ENCODE measurements around the gene DIAPH1. TPM values are rescaled to one million over a fixed set of nuclear protein-coding genes. Genes with fewer than 3 reads are reported as not detected.

The DIAPH1 gene
- total and polyA plus RNA-seq, 8 donors: 48.1 to 137 (median 60.2) TPM

DNA sequence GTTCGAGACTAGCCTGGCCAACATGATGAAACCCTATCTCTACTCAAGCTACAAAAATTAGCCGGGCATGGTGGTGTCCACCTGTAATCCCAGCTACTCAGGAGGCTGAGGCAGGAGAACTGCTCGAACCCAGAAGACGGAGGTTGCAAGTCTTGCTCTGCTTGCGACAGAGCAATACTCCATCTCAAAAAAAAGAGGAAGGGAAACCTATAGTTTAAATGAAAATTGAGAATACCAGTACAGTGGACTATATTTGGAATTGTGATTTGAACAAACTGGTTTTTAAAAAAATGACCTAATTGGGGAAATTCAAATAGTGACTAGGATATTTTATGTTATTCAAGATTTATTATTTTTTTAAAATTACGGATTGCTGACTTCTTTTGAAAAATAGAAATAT is 33.2 kb downstream of the DIAPH1 start:
- intact Hi-C loops (cut with DNase I): no loop called here
- DNase-seq (no peak), ATAC-seq (no peak)
- H3K9me3 ChIP-seq: no peaks in the 10 kb centered on the region
- no peak overlapping the region for H3K4me3 ChIP-seq
- TF ChIP-seq, protein P1, sequence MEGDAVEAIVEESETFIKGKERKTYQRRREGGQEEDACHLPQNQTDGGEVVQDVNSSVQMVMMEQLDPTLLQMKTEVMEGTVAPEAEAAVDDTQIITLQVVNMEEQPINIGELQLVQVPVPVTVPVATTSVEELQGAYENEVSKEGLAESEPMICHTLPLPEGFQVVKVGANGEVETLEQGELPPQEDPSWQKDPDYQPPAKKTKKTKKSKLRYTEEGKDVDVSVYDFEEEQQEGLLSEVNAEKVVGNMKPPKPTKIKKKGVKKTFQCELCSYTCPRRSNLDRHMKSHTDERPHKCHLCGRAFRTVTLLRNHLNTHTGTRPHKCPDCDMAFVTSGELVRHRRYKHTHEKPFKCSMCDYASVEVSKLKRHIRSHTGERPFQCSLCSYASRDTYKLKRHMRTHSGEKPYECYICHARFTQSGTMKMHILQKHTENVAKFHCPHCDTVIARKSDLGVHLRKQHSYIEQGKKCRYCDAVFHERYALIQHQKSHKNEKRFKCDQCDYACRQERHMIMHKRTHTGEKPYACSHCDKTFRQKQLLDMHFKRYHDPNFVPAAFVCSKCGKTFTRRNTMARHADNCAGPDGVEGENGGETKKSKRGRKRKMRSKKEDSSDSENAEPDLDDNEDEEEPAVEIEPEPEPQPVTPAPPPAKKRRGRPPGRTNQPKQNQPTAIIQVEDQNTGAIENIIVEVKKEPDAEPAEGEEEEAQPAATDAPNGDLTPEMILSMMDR (IDR thresholded peaks at IDR 0.05): no peak
- peaks cover 0 to 14% of the 10 kb centered on the region in 2 donors for H3K4me1 ChIP-seq
- H3K36me3 ChIP-seq: peaks cover 7 to 69% of the 10 kb centered on the region in 2 donors
- H3K27me3 ChIP-seq: no peaks in the 10 kb centered on the region
- no peak overlapping the region for H3K27ac ChIP-seq

DNA sequence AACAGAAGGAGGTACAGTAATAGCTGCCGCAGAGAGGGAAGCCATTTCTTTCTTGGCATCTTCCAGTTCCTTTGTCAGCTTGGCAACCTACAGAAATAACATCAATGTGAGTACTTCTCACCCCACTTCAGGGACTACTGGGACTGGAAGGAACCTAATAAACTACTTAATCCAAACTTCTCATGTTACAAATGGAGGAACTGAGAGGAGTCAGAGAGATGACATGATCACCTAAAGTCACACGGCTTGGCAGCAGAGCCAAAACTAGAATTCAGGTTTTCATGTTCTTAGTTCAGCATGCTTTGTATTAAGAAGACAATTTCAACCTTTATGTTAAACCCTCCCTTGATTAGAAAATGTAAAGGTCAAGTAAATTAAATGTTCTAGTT is 44.7 kb downstream of the DIAPH1 start:
- H3K4me3 ChIP-seq: no peak overlapping the region
- intact Hi-C loops (cut with DNase I): no loop called here

GRCh38 chr5:141573489-141574121 is 45.2 kb downstream of the DIAPH1 start:
- intact Hi-C loops (cut with DNase I): no loop called here
- H3K36me3 ChIP-seq: peaks cover 0 to 98% of the 10 kb centered on the region in 2 donors
- DNase-seq: no peak
- no peak overlapping the region for H3K27ac ChIP-seq
- no peaks in the 10 kb centered on the region for H3K27me3 ChIP-seq
- H3K4me1 ChIP-seq: peaks cover 0 to 16% of the 10 kb centered on the region in 2 donors
- TF ChIP-seq, protein P1 (IDR thresholded peaks at IDR 0.05): no peak
- no peak overlapping the region for H3K4me3 ChIP-seq
- no peaks in the 10 kb centered on the region for H3K9me3 ChIP-seq
- ATAC-seq: no peak

More for the DNA sequence above, 44.7 kb downstream of the DIAPH1 start:
- H3K27ac ChIP-seq: no peak overlapping the region
- no peak for DNase-seq
- H3K27me3 ChIP-seq: no peaks in the 10 kb centered on the region
- ATAC-seq: no peak
- TF ChIP-seq, protein P1 (IDR thresholded peaks at IDR 0.05): no peak
- H3K4me1 ChIP-seq: peaks cover 0 to 15% of the 10 kb centered on the region in 2 donors
- peaks cover 0 to 99% of the 10 kb centered on the region in 2 donors for H3K36me3 ChIP-seq
- H3K9me3 ChIP-seq: no peaks in the 10 kb centered on the region

GRCh38 chr5:141570655-141571054 is 48.1 kb downstream of the DIAPH1 start:
- DNase-seq (no peak), ATAC-seq (no peak)

DNA sequence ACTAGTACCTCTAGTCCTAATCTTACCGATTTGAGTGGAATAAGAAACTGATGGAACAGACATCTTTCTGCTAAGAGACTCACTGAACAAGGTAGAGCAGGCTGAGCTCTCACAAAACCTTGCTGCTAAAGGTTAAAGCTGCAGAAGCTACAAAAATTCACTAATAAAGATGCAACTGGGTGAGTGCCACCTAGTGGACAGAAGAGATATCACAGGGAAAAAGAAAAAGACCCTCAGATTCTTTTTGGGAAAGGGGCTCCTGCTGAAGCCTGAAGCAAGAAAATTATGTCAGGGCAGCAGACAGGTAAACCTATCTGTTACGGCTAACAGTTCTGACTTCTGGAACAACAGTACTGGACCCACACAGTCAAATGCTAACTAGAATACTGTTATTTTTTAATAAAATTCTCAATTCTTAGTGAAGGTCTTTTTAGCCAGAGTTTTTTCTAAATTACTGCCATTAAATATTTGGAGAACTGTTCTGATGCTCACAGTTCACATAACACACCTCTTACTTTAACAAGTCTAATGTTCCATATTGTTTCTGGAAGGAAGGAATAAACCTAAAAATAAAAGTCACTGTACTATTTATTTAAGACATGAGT is 51.2 kb downstream of the DIAPH1 start:
- DNase-seq: no peak
- peak; percentile 14 for ATAC-seq
- Histone ChIP-seq H3K9me3 (no peaks in the 10 kb centered on the region), H3K4me1 (peaks cover 0 to 34% of the 10 kb centered on the region in 2 donors), H3K27me3 (no peaks in the 10 kb centered on the region), H3K27ac (peak overlapping the region in 1 of 2 donors; percentile 38), H3K36me3 (peaks cover 0 to 69% of the 10 kb centered on the region in 2 donors), H3K4me3 (no peak overlapping the region)
- TF ChIP-seq, protein P1 (IDR thresholded peaks at IDR 0.05): peak; percentile 66 to 90
- intact Hi-C loops (cut with DNase I): loop anchor here in 1 of 2 donors (10.0 kb wide), 2 partner anchors 153 to 223 kb away; partner anchors contain the start of genes PCDHGA10, PCDHGA3 and PCDHGB7

More at GRCh38 chr5:141570655-141571054, 48.1 kb downstream of the DIAPH1 start:
- peaks cover 0 to 91% of the 10 kb centered on the region in 2 donors for H3K36me3 ChIP-seq
- no peaks in the 10 kb centered on the region for H3K9me3 ChIP-seq
- intact Hi-C loops (cut with DNase I): no loop called here
- TF ChIP-seq, protein P1 (IDR thresholded peaks at IDR 0.05): no peak
- peaks cover 0 to 25% of the 10 kb centered on the region in 2 donors for H3K4me1 ChIP-seq
- H3K27me3 ChIP-seq: no peaks in the 10 kb centered on the region
- no peak overlapping the region for H3K4me3 ChIP-seq
- H3K27ac ChIP-seq: peak overlapping the region in 1 of 2 donors; percentile 39
